GM23338 (cell line): ENCODE data around the gene C14orf119. TPM values are rescaled to one million over a fixed set of nuclear protein-coding genes. Genes with fewer than 3 reads are reported as not detected.

Experiments used
- ATAC-seq: fragments of 200-7000 bp; cut with Tn5 transposase; 3 replicates; pipeline ENCODE4 v1.9.1; 2020
- DNase-seq: peaks from one replicate; pipeline ENCODE4 v3.0.0-alpha.2; 2015; ENCODE audit warnings: low spot score
- H2AFZ ChIP-seq: fragments of 200-600 bp; sonication (generic); 2 replicates; pipeline ENCODE4 v1.8.0; 2016; ENCODE audit warnings: antibody characterized with exemption, mild to moderate bottlenecking, moderate library complexity
- H3F3A ChIP-seq: fragments of 200-600 bp; sonication (generic); replicated peaks from 2 replicates; pipeline ENCODE4 v1.8.0; 2017; ENCODE audit warnings: antibody characterized with exemption, mixed run types, low read depth
- H3K27ac ChIP-seq: fragments of 200-600 bp; sonication (generic); 2 replicates; pipeline ENCODE4 v1.6.1; 2016; ENCODE audit warnings: low read depth
- H3K27me3 ChIP-seq: fragments of 200-600 bp; sonication (generic); 2 replicates; pipeline ENCODE4 v1.8.0; 2016; ENCODE audit warnings: mild to moderate bottlenecking, mixed run types, moderate library complexity; ENCODE audit not compliant: insufficient read depth
- H3K36me3 ChIP-seq: fragments of 200-600 bp; sonication (generic); 2 replicates; pipeline ENCODE4 v1.8.0; 2016; ENCODE audit warnings: mild to moderate bottlenecking; ENCODE audit not compliant: insufficient read depth
- H3K4me1 ChIP-seq: fragments of 200-600 bp; sonication (generic); 2 replicates; pipeline ENCODE4 v1.8.0; 2016; ENCODE audit warnings: mild to moderate bottlenecking, moderate library complexity; ENCODE audit not compliant: insufficient read depth
- H3K4me2 ChIP-seq: fragments of 200-600 bp; sonication (generic); 2 replicates; pipeline ENCODE4 v1.7.1; 2017; ENCODE audit warnings: mixed run types
- H3K4me3 ChIP-seq: fragments of 200-600 bp; sonication (generic); 2 replicates; pipeline ENCODE4 v1.6.1; 2016; ENCODE audit warnings: mixed run types
- H3K79me2 ChIP-seq: fragments of 200-600 bp; sonication (generic); replicated peaks from 2 replicates; pipeline ENCODE4 v1.8.0; 2017; ENCODE audit warnings: mild to moderate bottlenecking; ENCODE audit not compliant: insufficient read depth
- H3K9me2 ChIP-seq: fragments of 200-600 bp; sonication (generic); 2 replicates; pipeline ENCODE4 v1.8.0; 2017; ENCODE audit not compliant: insufficient read depth
- H4K20me1 ChIP-seq: fragments of 200-600 bp; sonication (generic); replicated peaks from 2 replicates; pipeline ENCODE4 v1.8.0; 2017; ENCODE audit warnings: mild to moderate bottlenecking; ENCODE audit not compliant: insufficient read depth
- H3K27ac Mint-ChIP-seq: 2 replicates; pipeline ENCODE4 v1.8.0; 2020; ENCODE audit warnings: inconsistent platforms, mild to moderate bottlenecking, moderate library complexity, mixed read lengths
- H3K27me3 Mint-ChIP-seq: 3 replicates; pipeline ENCODE4 v1.8.0; 2022; ENCODE audit warnings: low read depth, mild to moderate bottlenecking, moderate library complexity, mixed read lengths, inconsistent platforms; ENCODE audit not compliant: insufficient read depth, poor library complexity
- H3K36me3 Mint-ChIP-seq: 3 replicates; pipeline ENCODE4 v1.8.0; 2021; ENCODE audit warnings: low read depth, mild to moderate bottlenecking, inconsistent platforms, moderate library complexity, mixed read lengths
- H3K4me1 Mint-ChIP-seq: 3 replicates; pipeline ENCODE4 v1.8.0; 2020; ENCODE audit warnings: mild to moderate bottlenecking, inconsistent platforms, mixed read lengths
- H3K4me3 Mint-ChIP-seq: 3 replicates; pipeline ENCODE4 v1.8.0; 2021; ENCODE audit warnings: moderate library complexity, mild to moderate bottlenecking, inconsistent platforms, mixed read lengths
- H3K9me3 Mint-ChIP-seq: 3 replicates; pipeline ENCODE4 v1.8.0; 2020; ENCODE audit warnings: moderate library complexity, mild to moderate bottlenecking, inconsistent platforms, mixed read lengths
- CREB1 ChIP-seq: fragments of 250-450 bp; sonication (Bioruptor Pico); IDR thresholded peaks from 2 replicates; pipeline ENCODE4 v1.5.0; 2020; ENCODE audit warnings: low read depth, mild to moderate bottlenecking, moderate library complexity
- CTCF ChIP-seq, 2 experiments: fragments of 200-600 bp in 1 of 2; sonication (generic) in 1 of 2; conservative IDR thresholded peaks; 2 replicates each; pipeline versions ENCODE4 v1.5.1 to v1.6.1; 2016 to 2017; ENCODE audit warnings: antibody characterized with exemption in 2 of 2, low read depth in 2 of 2, mild to moderate bottlenecking in 2 of 2, moderate library complexity in 1 of 2
- EZH2 ChIP-seq: fragments of 200-600 bp; sonication (generic); IDR thresholded peaks from one replicate; pipeline ENCODE4 v1.8.0; 2017; ENCODE audit warnings: antibody characterized with exemption, mild to moderate bottlenecking, low read depth; ENCODE audit not compliant: unreplicated experiment
- EZH2phosphoT487 ChIP-seq: fragments of 200-600 bp; sonication (generic); IDR thresholded peaks from one replicate; pipeline ENCODE4 v1.8.1; 2018; ENCODE audit warnings: antibody characterized with exemption; ENCODE audit not compliant: unreplicated experiment
- JUNB ChIP-seq: IDR thresholded peaks from one replicate; pipeline ENCODE4 v1.6.1; 2016; ENCODE audit warnings: antibody characterized with exemption; ENCODE audit not compliant: unreplicated experiment
- NANOG ChIP-seq: IDR thresholded peaks from 2 replicates; pipeline ENCODE4 v1.6.1; 2016; ENCODE audit warnings: antibody characterized with exemption, borderline replicate concordance
- POLR2AphosphoS5 ChIP-seq: IDR thresholded peaks from 2 replicates; pipeline ENCODE4 v1.6.1; 2016; ENCODE audit warnings: antibody characterized with exemption, low read depth
- REST ChIP-seq: IDR thresholded peaks from one replicate; pipeline ENCODE4 v1.6.1; 2018; ENCODE audit warnings: antibody characterized with exemption; ENCODE audit not compliant: unreplicated experiment
- STAT1 ChIP-seq: IDR thresholded peaks from one replicate; pipeline ENCODE4 v1.6.1; 2016; ENCODE audit warnings: antibody characterized with exemption; ENCODE audit not compliant: unreplicated experiment
- ZNF114 ChIP-seq: fragments of 250-450 bp; sonication (Bioruptor Pico); IDR thresholded peaks from 2 replicates; pipeline ENCODE4 v1.5.0; 2020; ENCODE audit warnings: mild to moderate bottlenecking, moderate library complexity
- ZNF331 ChIP-seq: fragments of 250-450 bp; sonication (Bioruptor Pico); IDR thresholded peaks from 2 replicates; pipeline ENCODE4 v1.5.0; 2020; ENCODE audit warnings: low read depth, mild to moderate bottlenecking, moderate library complexity
- ZNF462 ChIP-seq: fragments of 250-450 bp; sonication (Bioruptor Pico); IDR thresholded peaks from 2 replicates; pipeline ENCODE4 v1.5.0; 2020; ENCODE audit warnings: mild to moderate bottlenecking, moderate library complexity
- polyA plus RNA-seq: library from polyadenylated mRNA; unstranded; fragments of >200 nt; fragmentation: Nextera tagmentation; extraction: Ambion mirVana; gene quantifications from 2 replicates; pipeline ENCODE4 v1.2.1, GENCODE V29; 2016
- total RNA-seq: library from RNA; depleted of rRNA; stranded (reverse); fragments of >200 nt; shearing (Covaris generic); gene quantifications from 2 replicates; pipeline ENCODE4 v1.2.3, GENCODE V29; 2014
- TF ChIP-seq, protein P1 (sequence below): IDR thresholded peaks from 2 replicates; pipeline ENCODE4 v1.6.1; 2016; ENCODE audit warnings: antibody characterized with exemption

The C14orf119 gene
- total and polyA plus RNA-seq, 2 experiments from 2014 or later, result 49.4 to 118 TPM

DNA sequence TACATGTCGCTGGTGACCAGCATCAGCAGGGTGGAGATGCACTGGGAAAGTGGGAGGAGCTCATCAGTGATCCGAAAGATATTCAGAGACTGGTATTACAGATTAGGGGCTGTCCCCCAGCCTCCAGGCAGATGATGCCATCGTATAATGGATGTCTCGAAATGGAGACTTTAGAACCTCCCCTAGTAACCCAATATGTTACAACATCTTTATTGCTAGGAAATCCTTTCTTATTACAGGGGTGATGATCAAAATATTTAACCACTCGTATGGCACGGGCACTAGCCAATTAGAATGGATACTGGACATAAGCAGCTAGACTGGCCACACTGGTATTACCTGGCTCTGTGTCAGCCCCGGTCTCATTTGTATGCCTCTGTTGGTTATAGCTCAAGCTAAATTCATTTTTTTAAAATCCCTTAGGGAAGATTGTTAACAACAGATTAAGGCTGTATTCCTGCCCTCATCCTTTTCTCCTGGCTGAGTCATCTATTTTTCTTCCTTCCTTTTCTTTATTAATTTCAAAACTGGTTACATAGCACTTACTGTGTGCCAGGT, 34.5 kb downstream of the C14orf119 start:
- H3K36me3 Mint-ChIP-seq, result peaks cover 54% of the 10 kb centered on the region
- peaks cover 5% of the 10 kb centered on the region for H3K27me3 Mint-ChIP-seq
- H3K27ac ChIP-seq, result no peak overlapping the region
- no peak overlapping the region for H3K4me3 ChIP-seq
- H3K9me3 Mint-ChIP-seq, result no peaks in the 10 kb centered on the region
- H3K27me3 ChIP-seq, result no peaks in the 10 kb centered on the region
- no peak overlapping the region for H3K4me2 ChIP-seq
- H3K27ac Mint-ChIP-seq, result no peak overlapping the region
- no peak overlapping the region for H2AFZ ChIP-seq
- no peaks in the 10 kb centered on the region; the same call in 1 of the 2 replicates for H4K20me1 ChIP-seq
- no peak for TF ChIP-seq EZH2phosphoT487
- no peak for TF ChIP-seq NANOG
- TF ChIP-seq, protein P1, sequence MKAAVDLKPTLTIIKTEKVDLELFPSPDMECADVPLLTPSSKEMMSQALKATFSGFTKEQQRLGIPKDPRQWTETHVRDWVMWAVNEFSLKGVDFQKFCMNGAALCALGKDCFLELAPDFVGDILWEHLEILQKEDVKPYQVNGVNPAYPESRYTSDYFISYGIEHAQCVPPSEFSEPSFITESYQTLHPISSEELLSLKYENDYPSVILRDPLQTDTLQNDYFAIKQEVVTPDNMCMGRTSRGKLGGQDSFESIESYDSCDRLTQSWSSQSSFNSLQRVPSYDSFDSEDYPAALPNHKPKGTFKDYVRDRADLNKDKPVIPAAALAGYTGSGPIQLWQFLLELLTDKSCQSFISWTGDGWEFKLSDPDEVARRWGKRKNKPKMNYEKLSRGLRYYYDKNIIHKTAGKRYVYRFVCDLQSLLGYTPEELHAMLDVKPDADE, result no peak
- no peak for TF ChIP-seq EZH2
- TF ChIP-seq JUNB, result no peak
- no peak for TF ChIP-seq ZNF331 (CRISPR knock-in tag)
- no peak for TF ChIP-seq POLR2AphosphoS5
- TF ChIP-seq CTCF (conservative IDR thresholded peaks at IDR 0.05; ENCODE audit: low read depth in 2 of 2), result no peak
- no peak for TF ChIP-seq REST
- no peak for TF ChIP-seq ZNF462
- TF ChIP-seq CREB1, result no peak
- no peak for TF ChIP-seq ZNF114
- no peak for TF ChIP-seq STAT1
- no peaks in the 10 kb centered on the region for H3F3A ChIP-seq
- H3K36me3 ChIP-seq, result peaks cover 9% of the 10 kb centered on the region
- peaks cover 14% of the 10 kb centered on the region for H3K4me1 Mint-ChIP-seq
- no peak overlapping the region for H3K4me3 Mint-ChIP-seq
- H3K79me2 ChIP-seq, result no peaks in the 10 kb centered on the region
- DNase-seq, result no peak
- no peaks in the 10 kb centered on the region for H3K9me2 ChIP-seq
- H3K4me1 ChIP-seq, result peaks cover 13% of the 10 kb centered on the region
- no peak for ATAC-seq
